Measurements from ENCODE around the gene CCL1.

- TF ChIP-seq EZH2 (IDR thresholded peaks at IDR 0.05; ENCODE audit: borderline replicate concordance, control insufficient read depth, low read depth, low read length): no peak
- TF ChIP-seq CTCF (IDR thresholded peaks at IDR 0.05 in 2 of 3, conservative IDR thresholded peaks at IDR 0.05 in 1 of 3; ENCODE audit: control insufficient read depth in 2 of 3, extremely low read depth in 1 of 3, insufficient read depth in 1 of 3, low read depth in 3 of 3, low read length in 3 of 3): no peak
- TF ChIP-seq EP300 (IDR thresholded peaks at IDR 0.05; ENCODE audit: borderline replicate concordance in 1 of 2, control insufficient read depth in 1 of 2, low read depth in 2 of 2, low read length in 2 of 2): no peak
- no peak for TF ChIP-seq NFIC (IDR thresholded peaks at IDR 0.05; ENCODE audit: low read depth, low read length)
- TF ChIP-seq POLR2AphosphoS5 (IDR thresholded peaks at IDR 0.05; ENCODE audit: low read length): no peak
- no peak for TF ChIP-seq CUX1 (IDR thresholded peaks at IDR 0.05; ENCODE audit: insufficient replicate concordance, low read depth, low read length)
- TF ChIP-seq TAF1 (IDR thresholded peaks at IDR 0.05; ENCODE audit: borderline replicate concordance, low read depth, low read length): no peak
Observed at GRCh38 chr17:34386343-34386696, 23.3 kb upstream of the CCL1 start.

All from GM12878 (cell line).